T-helper 2 cell treated with Interferon-gamma antibody and Interleukin-4, amounts not matched to agents 100 ng/mL and 5 ng/mL, for 36 hours (primary cell): ENCODE measurements around the gene KCNIP3. TPM values are rescaled to one million over a fixed set of nuclear protein-coding genes. Genes with fewer than 3 reads are reported as not detected.

Experiments
- intact Hi-C: fragments of 100-400 bp; cut with micrococcal nuclease; formaldehyde crosslinking; loops from one replicate; pipeline ENCODE4 v1.15.1; 2023
- total RNA-seq: library from RNA; stranded (reverse); gene quantifications from 2 replicates; pipeline ENCODE4 v1.2.3, GENCODE V29; 2022

The KCNIP3 gene
- total RNA-seq, 1 donor from 2014 or later, result not detected

DNA sequence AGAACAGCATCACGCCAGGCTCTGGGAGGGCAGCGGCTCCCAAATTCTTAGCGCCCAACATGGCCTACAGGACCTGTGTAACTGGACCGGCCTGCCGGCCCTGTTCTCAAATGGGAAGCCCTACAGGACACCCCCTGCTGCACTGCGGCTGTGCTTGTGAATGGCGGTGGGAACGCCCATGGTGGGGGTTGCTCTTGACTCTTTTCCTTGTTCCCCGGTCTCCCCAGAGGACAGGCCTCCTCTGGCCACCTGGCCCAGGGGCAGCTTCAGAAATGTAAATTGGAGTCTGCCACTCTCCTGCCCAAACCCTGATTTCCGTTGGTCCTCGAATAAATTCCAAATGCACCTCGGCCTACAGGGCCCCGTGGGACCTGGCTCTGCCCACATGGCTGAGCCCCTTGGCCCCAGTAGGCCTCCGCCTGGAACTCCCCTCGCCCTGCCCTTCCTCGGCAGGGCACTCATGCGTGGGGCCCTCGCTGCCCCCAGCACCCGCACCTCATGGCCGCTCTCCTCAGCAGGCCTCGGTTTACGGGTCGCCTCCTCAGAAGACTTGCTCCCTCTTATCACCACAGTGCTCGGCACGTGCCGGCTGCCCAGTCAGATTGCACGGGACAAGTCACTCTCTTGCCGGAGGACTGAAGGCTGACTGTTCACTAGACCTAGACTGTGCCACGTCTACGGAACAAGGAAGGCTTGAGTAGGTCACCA is 29.4 kb downstream of the KCNIP3 start:
- intact Hi-C loops, result no loop called here

DNA sequence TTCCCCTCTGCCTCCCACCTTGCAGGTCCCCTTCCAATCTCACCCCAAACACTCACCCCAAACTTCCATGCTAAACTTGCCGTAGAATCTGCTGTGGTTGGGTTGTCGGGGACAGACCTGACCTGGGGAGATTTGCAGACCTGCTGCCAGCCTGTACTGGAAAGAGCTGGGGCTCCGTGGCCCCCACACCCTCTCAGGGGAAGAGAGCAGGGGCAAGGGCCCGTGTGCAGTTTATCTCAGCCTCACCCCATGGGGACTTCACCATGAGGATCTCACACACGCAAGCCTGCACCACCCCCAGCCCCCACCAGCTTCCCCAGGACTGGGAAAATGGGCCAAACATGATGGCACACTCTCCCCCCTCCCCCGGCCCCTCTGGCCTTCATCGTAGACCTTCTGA is 30.7 kb downstream of the KCNIP3 start:
- intact Hi-C loops, result no loop called here

DNA sequence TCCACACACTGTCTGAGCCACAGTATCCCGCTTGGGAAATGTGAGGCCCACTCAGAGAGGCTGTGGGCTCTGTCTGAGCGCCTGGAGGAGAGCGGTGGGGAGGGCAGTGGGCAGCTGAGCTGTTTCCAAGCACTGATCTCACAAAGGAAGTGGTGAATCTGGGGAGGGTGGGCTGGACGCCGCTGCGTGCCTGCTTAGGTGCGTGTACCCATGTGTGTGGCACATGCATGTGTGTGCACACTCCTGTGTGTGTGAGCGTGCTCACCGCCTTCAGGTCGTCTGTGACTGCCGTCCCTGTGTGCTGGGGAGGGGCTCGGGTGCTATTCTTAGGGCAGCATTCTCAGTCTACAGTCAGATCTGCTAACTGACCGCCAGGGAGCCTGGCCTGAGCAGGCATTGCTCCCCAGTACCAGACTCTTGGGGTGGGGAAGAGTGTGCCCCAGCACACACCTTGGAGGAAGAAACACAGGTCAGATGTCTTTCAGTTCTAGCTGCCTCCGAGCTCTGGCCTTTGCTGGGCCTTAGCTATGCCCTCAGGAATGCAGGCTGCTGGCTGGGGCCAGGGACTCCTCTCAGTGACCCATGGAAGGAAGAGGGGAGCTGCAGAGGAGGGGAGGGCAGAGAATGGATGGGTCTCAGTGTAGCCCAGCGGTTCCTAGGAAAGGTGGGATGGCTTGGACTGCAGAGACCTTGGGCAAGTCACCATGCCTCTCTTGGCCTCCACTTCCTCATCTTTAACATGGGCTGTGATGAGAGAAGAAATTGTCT is 31.4 kb downstream of the KCNIP3 start:
- intact Hi-C loops, result no loop called here

DNA sequence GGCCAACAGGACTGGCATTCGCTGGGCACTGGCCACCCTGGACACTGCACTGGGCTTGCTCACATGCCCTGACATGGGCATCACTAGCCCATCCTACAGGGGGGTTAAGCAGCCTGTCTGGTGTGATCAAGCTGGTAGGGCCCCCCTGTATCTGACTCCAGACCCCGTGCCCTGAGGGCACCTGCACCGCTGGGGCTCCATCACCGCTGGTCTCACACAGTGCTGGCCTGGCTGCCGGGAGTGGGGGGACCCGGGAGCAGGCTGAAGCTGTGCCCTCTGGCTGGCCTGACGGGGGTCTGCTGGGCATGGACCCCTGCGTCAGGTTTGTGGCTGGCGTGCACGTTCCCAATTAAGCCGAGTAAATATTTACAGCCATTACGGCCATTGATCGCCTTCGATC is 32.3 kb downstream of the KCNIP3 start:
- intact Hi-C loops, result no loop called here

DNA sequence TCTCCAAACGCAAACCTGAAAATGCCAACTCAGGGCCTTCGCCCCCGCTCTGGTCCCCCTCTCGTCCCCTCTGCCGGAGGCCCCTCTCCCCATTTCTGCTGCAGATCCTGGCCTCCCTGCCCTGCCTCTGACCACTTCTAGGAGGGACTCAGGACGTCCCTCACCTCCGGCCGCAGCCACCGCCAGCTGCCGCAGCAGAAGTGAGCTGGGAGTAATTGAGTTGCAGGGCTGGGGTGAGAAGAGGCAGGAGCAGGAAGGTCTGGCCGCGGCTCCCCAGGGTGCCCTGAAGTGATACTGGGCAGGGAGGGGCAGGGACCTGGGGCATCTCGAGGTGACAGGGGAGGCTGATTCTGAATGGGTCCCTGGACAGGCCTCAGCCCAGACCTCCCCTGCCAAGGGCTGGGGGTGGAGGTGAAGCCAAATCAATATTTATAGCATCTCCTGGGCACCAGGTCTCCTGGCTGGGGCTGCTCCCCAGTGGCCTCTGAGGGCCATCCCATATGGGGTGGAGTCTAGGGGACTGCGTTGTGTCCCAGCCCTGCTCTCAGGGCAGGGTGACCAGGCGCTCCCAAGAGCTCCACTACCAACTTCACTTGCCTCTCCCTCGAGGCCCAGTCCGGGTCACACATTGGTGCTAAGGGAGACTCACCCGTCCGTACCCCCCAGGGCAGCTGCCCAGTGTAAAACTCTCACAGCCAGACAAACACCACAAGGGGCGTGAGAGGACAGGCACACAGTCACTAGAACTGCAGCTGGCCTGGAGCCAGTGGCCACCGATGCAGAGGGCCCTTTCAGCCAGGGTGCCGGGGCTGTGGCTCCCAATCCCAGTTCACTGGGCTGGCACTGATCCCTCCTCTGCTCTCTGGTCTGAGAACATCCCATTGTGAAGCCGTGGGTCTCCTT is 33.0 kb downstream of the KCNIP3 start:
- intact Hi-C loops, result no loop called here

DNA sequence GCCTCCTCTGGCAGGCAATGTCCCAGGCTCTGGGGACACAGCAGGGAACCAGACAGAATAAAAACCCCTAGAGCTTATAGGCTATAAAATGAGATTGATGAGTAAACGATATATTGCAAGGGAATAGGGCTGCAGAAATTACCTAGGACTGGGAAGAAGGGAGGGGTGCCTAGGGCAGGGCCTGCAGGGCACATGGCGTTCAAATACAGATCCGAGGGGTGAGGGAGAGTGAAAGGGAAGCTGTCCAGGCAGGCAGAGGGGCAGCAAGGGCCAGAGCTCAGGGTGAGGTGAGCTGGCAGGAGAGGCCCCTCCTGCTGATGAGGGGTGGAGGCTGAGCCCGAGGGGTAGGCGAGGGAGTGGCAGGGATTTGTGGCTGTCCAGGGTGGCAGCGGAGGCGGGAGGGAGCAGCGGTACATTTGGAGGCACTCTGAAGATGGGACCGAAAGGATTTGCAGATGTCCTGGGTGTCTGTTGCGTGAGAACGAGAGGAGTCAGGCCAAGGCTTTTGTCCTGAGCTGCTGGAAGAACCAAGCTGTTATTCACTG is 33.7 kb downstream of the KCNIP3 start:
- intact Hi-C loops, result no loop called here

DNA sequence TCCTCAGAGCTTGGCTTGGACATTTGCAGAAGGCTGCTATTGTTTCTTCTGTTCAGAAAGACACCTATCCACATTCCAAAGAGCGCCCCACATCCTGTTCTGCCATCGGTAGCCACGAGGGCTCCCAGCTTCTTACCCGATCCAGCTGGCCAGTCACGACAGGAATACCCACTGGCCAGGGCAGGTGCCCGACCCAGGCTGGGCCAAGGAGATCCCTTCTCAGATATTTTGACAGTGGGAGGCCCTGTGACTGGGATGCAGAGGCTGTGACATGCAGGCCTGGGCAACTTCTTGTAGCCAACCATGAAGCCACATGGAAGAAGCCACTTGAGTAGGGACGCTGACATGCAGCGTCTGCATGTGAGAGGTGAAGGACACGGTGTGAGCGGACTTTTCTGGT is 34.5 kb downstream of the KCNIP3 start:
- intact Hi-C loops, result no loop called here

DNA sequence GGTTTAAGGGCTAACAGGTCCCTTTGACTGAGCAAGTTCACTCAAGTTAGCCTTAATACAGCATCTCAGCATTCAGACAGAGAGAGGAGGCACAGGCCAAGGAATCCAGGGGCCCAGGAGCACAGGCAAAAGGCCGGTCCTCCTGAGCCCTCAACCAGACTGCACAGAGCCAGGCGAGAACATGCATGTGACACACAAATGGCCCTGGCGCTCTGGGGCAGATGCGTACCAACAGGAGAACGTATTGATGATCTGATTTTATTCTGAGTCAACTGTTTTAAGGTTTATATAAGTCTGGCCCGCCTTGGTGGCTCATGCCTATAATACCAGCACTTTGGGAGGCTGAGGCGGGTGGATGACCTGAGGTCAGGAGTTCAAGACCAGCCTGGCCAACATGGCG is 34.9 kb downstream of the KCNIP3 start:
- intact Hi-C loops, result no loop called here

DNA sequence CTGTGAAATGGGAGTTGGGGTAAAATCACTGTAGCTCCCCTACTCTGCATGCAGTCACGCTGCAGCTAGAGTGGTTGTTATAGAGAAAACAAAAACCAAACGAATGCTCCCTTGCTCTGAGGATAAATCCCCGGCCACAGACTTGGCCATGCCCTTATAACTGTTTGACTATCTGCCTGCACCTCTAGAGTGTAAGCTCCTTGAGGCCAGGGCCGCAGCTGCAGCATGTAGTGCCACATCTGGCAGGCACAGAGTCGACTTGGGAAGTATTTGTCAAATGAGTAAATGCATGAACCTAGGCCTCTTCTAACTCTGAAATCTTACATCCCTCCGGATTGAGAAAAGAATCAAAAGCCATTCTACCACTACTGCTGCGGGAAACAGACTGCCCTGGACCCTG is 35.9 kb downstream of the KCNIP3 start:
- intact Hi-C loops, result no loop called here

DNA sequence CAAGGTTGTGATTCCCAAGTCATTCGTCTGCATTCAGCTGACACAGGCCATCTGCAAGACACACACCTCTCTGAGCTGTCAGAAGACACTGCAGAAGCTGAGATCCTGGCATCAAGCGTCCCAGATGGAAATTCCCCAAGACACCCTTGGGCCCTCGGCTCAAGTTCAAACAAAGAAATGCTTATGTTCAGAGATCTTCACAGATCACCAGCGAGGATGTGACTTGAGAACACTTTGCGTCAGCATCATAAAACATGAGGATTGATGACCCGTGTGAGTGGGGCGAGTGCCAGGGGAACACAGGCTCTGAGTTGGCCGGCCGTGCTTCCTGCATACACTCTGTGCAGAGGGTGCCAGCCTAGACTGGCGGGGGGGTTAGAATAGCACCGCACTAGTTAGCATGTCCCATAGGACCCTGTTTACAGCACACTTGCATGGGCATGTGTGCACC is 36.8 kb downstream of the KCNIP3 start:
- intact Hi-C loops, result no loop called here

DNA sequence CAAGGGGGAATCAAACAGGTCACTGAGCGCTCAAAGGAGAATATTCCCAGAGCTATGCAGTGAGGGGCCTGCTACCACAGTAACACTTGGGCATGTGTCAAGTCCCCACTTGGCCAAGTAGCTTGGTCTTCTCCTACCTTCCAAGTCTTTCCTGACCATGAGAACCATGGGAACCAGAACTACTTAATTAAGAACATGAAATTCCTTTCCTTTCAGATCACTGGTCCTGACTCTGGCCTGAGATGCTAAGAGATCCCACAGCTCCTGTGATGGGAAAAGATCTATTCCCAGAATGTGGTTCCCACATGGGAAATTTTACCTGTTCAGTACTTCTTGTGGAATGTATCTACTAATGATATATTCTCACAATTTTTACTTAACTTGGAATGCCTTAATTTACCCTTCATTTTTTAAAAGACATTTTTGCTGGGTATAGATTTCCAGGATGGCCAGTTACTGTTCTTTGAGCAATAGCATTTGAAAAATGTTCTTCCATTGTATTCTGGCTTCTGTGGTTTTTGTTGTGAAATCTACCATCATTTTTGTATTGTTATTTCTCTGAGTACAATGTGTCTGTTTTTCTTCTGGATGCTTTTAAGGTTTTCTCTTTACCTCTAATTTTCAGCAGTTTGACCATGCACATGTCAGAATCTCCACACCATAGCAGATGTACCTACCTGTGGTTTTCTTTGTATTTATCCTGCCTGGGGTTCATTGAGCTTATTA is 37.9 kb downstream of the KCNIP3 start:
- intact Hi-C loops, result no loop called here

DNA sequence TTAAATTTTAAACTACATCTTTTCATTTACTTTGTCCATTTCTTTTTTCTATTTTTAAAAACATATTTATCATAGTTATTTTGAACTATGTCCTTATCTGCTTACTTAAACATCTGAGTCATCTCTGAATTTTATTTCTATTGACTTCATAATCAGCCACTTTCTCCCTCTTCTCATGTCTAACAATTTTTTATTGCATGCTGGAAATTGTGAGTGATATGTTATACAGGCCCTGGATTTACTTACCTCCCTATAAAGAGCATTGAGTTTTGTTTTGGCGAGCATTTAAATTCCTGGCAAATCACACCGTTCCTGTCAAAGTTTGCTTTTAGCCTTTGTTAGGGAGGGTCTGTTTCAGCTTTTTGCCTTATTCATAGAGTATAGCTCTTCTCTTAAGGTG is 39.3 kb downstream of the KCNIP3 start:
- intact Hi-C loops, result no loop called here

DNA sequence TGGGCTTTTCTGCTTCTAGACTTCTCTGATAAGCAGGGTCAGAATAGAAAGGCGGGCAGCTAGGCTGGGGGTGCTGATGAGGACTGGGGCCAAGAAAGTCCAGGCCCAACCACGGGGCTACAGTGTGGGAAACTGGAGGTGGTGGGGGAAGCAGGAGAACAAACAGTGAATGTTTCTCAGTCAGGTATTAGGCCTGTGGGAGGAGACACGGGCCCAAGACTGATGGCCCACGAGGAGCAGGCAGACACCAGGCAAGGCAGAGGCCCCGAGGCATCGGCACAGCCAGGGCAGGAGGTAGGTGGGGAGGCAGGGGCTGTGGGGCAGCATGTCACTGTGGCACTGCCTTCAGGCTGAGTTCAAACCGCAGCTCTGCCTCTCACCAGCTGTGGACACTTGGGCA is 40.7 kb downstream of the KCNIP3 start:
- intact Hi-C loops, result no loop called here

DNA sequence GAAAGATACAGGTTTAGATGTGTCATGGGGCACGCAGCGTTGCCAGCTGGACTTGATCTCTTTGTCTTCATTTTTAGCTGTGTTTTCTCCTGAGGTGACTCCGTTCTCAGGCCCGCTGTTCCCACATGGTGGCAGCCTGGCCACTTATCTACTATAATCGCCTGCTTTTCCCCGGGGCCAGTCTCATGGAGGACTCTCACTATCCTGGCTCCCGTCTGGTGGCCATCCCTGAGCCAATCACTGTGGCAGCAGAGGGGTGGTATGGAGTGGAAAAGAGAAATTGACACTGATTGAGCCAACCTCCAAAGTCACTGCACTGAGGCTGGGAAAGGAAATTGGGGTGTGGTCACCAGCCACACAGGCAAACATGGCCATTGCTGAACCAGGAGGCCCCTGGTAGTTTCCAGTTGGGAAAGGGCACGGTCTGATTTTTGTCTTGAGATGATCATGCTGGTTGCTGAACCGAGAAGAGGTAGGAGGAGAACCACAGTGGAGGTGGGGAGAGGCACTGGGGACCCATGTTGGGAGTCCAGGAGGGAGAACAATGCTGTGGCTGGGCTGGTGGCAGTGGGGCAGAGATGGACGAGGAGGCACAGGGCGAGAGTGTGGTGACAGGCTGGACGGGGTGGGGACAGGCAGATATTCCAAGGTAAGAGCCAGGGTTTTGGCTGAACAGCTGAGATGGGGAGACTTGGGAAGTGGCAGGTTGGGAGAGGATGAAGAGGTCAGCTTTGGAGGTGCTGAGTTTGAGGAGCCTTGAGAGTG is 45.6 kb downstream of the KCNIP3 start:
- intact Hi-C loops, result no loop called here

DNA sequence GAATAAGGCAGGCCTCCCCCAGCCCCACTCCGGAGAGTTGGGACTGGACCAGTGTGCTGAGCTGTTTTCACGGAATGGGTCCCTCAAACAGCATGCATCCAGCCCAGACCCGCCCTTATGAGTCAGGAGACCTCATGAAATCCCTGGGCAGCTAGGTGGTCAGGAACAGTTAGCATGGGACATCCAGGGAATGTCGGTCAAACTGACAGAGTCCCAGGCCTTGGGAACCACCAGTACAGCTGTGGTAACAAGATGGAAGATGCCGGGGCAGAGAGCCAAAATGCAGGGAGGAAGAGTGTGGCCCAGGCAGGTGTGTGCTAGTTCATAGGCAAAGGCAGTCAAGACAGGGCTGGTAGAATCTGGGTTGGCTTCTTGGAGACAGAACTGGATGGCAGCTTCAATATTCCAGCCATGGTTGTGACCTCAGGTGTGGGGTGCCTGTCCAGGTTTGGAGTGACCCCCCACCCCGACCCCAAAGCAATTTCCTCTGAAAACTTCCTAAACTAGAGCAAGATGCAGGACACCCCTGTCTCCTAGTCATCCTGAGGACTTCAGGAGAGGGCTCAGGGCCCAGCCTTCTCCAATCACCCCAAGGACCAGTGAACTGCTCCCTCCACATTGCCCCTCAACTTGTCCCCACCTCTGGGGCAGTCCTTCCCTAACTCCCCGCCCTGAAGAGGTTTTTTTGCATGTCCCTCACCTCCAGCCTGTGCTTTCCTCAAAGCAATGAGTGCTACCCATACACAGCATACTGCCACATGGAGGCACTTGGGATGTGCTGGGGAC is 46.5 kb downstream of the KCNIP3 start:
- intact Hi-C loops, result no loop called here

DNA sequence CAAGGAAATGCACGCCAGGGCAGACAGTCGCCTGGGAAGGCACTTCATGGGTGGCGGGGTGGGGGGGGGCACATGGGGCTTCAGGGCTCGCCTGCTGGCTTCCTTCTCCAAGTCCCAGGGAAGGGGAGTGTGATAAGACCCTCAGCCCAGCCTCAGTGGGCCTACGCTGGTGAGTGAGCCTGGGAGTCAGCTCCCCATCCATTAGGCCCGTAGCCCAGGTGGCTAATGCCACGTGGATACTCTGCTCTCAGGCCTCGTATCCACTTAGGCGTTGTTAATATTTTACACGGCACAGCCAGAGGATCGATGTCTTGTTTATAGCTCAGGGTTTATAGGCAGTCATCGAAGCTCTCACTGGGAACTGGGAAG is 47.1 kb downstream of the KCNIP3 start:
- intact Hi-C loops, result no loop called here

DNA sequence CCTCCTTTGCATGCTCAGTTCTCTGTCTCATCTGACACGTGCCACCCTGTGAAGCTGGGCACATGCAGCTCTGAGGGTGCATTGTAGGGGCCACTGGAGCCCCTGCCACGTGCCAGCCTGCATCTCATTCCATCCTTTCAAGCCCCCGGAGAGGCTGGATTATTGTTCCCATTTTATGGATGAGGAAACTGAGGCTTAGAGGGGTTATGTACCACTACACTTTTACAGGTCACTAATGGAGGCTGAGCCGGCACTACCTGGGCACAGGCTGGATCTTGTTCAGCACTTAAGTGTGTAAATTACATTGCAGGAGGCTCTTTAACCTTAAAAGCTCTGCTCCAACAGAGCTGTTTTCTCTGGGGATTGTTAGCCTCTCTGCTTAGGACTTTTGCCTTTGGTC is 47.5 kb downstream of the KCNIP3 start:
- intact Hi-C loops, result no loop called here

DNA sequence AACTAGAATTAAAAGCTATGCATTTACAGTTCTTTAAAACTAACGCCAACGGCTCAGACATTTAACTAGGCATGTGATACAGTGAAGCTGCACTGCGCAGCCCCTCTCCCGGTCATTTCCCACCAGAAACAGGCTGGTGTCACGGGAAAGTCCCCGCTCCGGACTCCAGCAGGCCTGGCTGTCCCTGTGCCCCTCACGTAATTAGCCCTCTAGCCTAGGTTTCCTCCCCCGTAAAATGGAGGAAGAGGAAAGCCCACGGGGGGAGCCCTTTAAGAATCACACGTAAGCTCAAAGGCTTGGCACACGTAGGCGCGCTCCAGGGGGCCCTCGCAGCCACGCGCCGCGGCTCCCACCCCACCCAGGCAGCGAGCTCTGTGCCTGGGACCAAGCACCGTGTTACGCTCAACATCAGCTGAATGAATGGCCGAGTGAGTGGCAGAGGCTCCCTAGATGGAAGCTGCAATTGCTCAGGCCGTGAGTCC is 48.0 kb downstream of the KCNIP3 start:
- intact Hi-C loops, result no loop called here

DNA sequence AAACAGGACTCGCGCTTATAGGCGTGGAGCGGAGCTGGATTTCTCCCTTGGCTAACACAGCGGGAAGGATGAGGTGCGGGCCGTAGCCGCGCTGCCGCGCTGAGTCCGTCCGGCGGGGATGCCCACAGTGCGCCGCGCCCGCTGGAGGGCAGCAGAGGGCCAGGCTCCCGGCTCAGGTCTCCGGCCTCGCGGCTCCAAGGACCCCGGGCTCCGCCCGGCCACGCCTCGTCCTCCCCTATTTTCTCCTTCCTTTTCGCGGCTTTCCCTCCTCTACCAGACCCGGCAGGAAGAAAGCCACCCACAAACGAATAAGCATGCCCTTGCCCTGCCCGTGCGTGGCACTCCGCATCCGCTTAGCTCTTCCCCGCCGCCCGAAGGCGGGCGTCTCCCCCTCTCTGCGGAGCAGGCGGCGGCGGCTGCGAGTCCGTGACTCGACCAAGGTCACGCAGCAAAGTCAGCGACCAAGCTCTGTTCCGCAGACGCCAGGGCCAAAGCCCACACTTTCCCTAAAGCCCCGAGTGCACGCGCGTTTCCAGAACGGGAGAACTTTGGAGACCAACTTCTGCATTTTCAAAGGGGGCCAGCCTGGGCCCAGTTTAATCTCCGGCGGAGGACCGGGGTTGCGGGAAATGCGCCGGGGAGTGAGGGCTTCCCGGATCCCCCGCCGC is 48.5 kb downstream of the KCNIP3 start:
- intact Hi-C loops, result no loop called here
